OCI-LY7 (cell line): ENCODE measurements around the gene CD47.

ENCODE experiments used
- EZH2phosphoT487 ChIP-seq: fragments of 200-600 bp; sonication (generic); IDR thresholded peaks from 2 replicates; pipeline ENCODE4 v1.6.1; 2018; ENCODE audit warnings: low read depth, borderline replicate concordance, mild to moderate bottlenecking, mixed run types, antibody characterized with exemption, low read length, moderate library complexity, mixed read lengths
- TF ChIP-seq, protein P1 (sequence below): fragments of 200-600 bp; sonication (generic); conservative IDR thresholded peaks from 2 replicates; pipeline ENCODE4 v1.5.1; 2014; ENCODE audit warnings: mild to moderate bottlenecking, antibody characterized with exemption, low read length, moderate library complexity, mixed read lengths

GRCh38 chr3:108122276-108122675 is 31.4 kb upstream of the CD47 start:
- TF ChIP-seq, protein P1, sequence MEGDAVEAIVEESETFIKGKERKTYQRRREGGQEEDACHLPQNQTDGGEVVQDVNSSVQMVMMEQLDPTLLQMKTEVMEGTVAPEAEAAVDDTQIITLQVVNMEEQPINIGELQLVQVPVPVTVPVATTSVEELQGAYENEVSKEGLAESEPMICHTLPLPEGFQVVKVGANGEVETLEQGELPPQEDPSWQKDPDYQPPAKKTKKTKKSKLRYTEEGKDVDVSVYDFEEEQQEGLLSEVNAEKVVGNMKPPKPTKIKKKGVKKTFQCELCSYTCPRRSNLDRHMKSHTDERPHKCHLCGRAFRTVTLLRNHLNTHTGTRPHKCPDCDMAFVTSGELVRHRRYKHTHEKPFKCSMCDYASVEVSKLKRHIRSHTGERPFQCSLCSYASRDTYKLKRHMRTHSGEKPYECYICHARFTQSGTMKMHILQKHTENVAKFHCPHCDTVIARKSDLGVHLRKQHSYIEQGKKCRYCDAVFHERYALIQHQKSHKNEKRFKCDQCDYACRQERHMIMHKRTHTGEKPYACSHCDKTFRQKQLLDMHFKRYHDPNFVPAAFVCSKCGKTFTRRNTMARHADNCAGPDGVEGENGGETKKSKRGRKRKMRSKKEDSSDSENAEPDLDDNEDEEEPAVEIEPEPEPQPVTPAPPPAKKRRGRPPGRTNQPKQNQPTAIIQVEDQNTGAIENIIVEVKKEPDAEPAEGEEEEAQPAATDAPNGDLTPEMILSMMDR, result no peak
- no peak for TF ChIP-seq EZH2phosphoT487
